ENCODE data around the gene DPF1. TPM values are rescaled to one million over a fixed set of nuclear protein-coding genes. Genes with fewer than 3 reads are reported as not detected.

The DPF1 gene
- total RNA-seq, 2 donors from 2014 or later = 3.3 to 4.5 TPM

DNA sequence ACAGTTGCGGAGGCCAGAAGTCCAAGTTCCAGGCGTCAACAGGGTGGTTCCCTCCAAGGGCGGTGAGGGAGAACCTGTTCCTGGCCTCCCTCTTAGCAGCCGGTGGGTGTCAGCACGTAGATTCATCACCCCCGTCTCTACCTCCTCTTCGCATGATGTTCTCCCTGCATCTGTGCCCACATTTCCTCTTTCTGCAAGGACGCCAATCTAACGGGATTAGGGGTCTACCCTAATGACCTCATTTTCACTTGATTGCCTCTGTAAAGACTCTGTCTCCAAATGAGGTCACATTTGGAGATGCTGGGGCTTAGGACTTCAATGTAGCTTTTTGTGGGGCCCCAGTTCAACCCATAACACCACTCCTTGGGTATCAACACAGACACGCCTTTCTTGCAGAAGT, 38.5 kb downstream of the DPF1 start:
- H3K4me1 Mint-ChIP-seq = peaks cover 11% of the 10 kb centered on the region
- Histone ChIP-seq H3K9ac (ENCODE audit: extremely low read depth, low read length, poor library complexity, severe bottlenecking) (no peak overlapping the region), H3K27me3 (ENCODE audit: control insufficient read depth, insufficient read depth, low read length, poor library complexity, severe bottlenecking) (no peaks in the 10 kb centered on the region), H3K4me3 (ENCODE audit: low read length) (no peak overlapping the region), H3K36me3 (ENCODE audit: control insufficient read depth, insufficient read depth, low read length) (peaks cover 4% of the 10 kb centered on the region), H3K27ac (ENCODE audit: low read depth, low read length) (no peak overlapping the region), H3K4me1 (ENCODE audit: control insufficient read depth, insufficient read depth, low read length) (no peaks in the 10 kb centered on the region), H3K9me3 (ENCODE audit: control insufficient read depth, low read length) (peaks cover 4% of the 10 kb centered on the region)
- 94 to 96% methylated on average over 8 to 10 of the region's 10 CpGs for WGBS, 2 experiments (ENCODE audit: insufficient coverage in 1 of 2, insufficient read length in 1 of 2)
- peaks cover 27% of the 10 kb centered on the region for H3K36me3 Mint-ChIP-seq (ENCODE audit: low read depth)
- peaks cover 1% of the 10 kb centered on the region for H3K27me3 Mint-ChIP-seq (ENCODE audit: insufficient read depth)
- H3K4me3 Mint-ChIP-seq = no peak overlapping the region
- H3K9me3 Mint-ChIP-seq = peaks cover 5% of the 10 kb centered on the region
- H3K27ac Mint-ChIP-seq = no peak overlapping the region
- TF ChIP-seq, protein P1, sequence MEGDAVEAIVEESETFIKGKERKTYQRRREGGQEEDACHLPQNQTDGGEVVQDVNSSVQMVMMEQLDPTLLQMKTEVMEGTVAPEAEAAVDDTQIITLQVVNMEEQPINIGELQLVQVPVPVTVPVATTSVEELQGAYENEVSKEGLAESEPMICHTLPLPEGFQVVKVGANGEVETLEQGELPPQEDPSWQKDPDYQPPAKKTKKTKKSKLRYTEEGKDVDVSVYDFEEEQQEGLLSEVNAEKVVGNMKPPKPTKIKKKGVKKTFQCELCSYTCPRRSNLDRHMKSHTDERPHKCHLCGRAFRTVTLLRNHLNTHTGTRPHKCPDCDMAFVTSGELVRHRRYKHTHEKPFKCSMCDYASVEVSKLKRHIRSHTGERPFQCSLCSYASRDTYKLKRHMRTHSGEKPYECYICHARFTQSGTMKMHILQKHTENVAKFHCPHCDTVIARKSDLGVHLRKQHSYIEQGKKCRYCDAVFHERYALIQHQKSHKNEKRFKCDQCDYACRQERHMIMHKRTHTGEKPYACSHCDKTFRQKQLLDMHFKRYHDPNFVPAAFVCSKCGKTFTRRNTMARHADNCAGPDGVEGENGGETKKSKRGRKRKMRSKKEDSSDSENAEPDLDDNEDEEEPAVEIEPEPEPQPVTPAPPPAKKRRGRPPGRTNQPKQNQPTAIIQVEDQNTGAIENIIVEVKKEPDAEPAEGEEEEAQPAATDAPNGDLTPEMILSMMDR (conservative IDR thresholded peaks at IDR 0.05) = no peak
- DNase-seq = no peak

DNA sequence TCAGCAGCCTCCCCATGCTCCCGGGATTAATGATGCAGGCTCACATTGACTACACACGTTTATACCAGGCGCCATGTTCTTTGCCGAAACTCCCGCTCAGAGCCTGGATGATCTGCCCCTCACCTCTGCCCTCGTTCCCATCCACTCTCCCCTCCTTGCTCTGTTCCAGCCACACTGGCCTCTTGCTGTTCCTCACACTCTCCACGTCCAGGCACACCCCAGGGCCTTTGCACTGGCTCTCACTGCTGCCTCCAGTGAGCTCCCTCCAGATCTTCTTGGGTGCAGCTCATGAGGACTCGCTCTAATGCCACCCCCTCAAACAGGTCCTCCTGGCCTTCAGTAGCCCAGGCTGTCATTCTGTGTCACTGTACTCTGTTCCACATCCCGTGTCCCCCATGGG, 39.2 kb downstream of the DPF1 start:
- H3K9me3 Mint-ChIP-seq = peaks cover 11% of the 10 kb centered on the region
- Histone ChIP-seq H3K4me3 (ENCODE audit: low read length) (no peak overlapping the region), H3K27me3 (ENCODE audit: control insufficient read depth, insufficient read depth, low read length, poor library complexity, severe bottlenecking) (no peaks in the 10 kb centered on the region), H3K36me3 (ENCODE audit: control insufficient read depth, insufficient read depth, low read length) (peaks cover 4% of the 10 kb centered on the region), H3K27ac (ENCODE audit: low read depth, low read length) (no peak overlapping the region), H3K4me1 (ENCODE audit: control insufficient read depth, insufficient read depth, low read length) (no peaks in the 10 kb centered on the region), H3K9me3 (ENCODE audit: control insufficient read depth, low read length) (peaks cover 12% of the 10 kb centered on the region), H3K9ac (ENCODE audit: extremely low read depth, low read length, poor library complexity, severe bottlenecking) (no peak overlapping the region)
- WGBS, 2 experiments (ENCODE audit: insufficient coverage in 1 of 2, insufficient read length in 1 of 2) = 94 to 99% methylated on average over 9 of the region's 9 CpGs
- peaks cover 29% of the 10 kb centered on the region for H3K36me3 Mint-ChIP-seq (ENCODE audit: low read depth)
- TF ChIP-seq, protein P1 (conservative IDR thresholded peaks at IDR 0.05) = no peak
- peaks cover 1% of the 10 kb centered on the region for H3K27me3 Mint-ChIP-seq (ENCODE audit: insufficient read depth)
- H3K4me3 Mint-ChIP-seq = no peak overlapping the region
- peaks cover 11% of the 10 kb centered on the region for H3K4me1 Mint-ChIP-seq
- DNase-seq = no peak
- H3K27ac Mint-ChIP-seq = no peak overlapping the region

DNA sequence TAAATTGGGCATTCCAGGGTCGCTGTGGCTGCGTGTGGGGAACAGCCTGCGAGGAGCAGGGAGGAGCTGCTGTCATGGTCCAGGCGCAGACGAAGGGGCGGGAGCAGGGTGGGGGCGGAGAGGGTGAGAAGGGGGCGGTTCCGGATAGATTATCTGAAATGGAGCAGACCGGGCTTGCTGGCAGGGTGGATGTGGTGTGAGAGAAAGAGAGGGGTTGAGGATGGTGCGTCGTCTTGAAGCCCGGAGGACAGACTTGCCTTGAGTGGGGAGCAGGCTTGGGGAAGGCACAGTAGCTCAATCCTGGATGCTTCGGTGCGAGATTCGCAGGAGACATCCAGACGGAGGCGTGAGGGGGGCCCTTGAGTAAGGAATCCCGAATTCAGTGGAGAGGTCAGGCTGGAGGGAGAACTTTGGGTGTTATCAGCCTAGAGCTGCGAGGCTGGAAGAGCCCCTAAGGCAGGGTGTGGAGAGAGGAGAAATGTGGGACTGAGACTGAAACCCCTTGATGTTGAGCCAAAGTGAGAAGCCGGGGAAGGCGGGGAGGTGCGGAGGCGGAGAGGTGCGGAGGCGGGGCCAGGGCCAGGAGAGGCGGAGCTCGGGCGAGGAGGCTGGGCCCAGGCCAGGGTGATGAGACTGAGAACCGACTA, 40.6 kb downstream of the DPF1 start:
- Histone ChIP-seq H3K27ac (ENCODE audit: low read depth, low read length) (no peak overlapping the region), H3K4me1 (ENCODE audit: control insufficient read depth, insufficient read depth, low read length) (no peaks in the 10 kb centered on the region), H3K36me3 (ENCODE audit: control insufficient read depth, insufficient read depth, low read length) (peaks cover 4% of the 10 kb centered on the region), H3K9ac (ENCODE audit: extremely low read depth, low read length, poor library complexity, severe bottlenecking) (no peak overlapping the region), H3K4me3 (ENCODE audit: low read length) (peak overlapping the region; percentile 73), H3K27me3 (ENCODE audit: control insufficient read depth, insufficient read depth, low read length, poor library complexity, severe bottlenecking) (no peaks in the 10 kb centered on the region), H3K9me3 (ENCODE audit: control insufficient read depth, low read length) (peaks cover 16% of the 10 kb centered on the region)
- peak; percentile 90 for DNase-seq
- H3K4me3 Mint-ChIP-seq = peak overlapping the region; percentile 48
- H3K9me3 Mint-ChIP-seq = peaks cover 15% of the 10 kb centered on the region
- TF ChIP-seq, protein P1 (conservative IDR thresholded peaks at IDR 0.05) = no peak
- H3K27ac Mint-ChIP-seq = peak overlapping the region; percentile 66
- peaks cover 1% of the 10 kb centered on the region for H3K27me3 Mint-ChIP-seq (ENCODE audit: insufficient read depth)
- peaks cover 11% of the 10 kb centered on the region for H3K4me1 Mint-ChIP-seq
- H3K36me3 Mint-ChIP-seq (ENCODE audit: low read depth) = peaks cover 36% of the 10 kb centered on the region
- 8 to 11% methylated on average over 17 to 30 of the region's 30 CpGs for WGBS, 2 experiments (ENCODE audit: insufficient coverage in 1 of 2, insufficient read length in 1 of 2)

Data from endodermal cell (in vitro differentiated cells).